ENCODE data around the gene TMEM33. TPM values are rescaled to one million over a fixed set of nuclear protein-coding genes. Genes with fewer than 3 reads are reported as not detected.
A peak's percentile ranks its signal among the peaks of the same experiment; 100 is the strongest.

TMEM33 gene
- total RNA-seq, 2 donors from 2014 or later, result 22.1 to 26.0 TPM

- intact Hi-C loops (cut with DNase I), result no loop called here
- Histone ChIP-seq H3K4me1 (no peaks in the 10 kb centered on the region), H3K36me3 (replicated peaks in 1 of 2; ENCODE audit: insufficient read depth in 1 of 2, low read depth in 2 of 2) (no peaks in the 10 kb centered on the region), H3K4me3 (no peak overlapping the region), H3K9me3 (no peaks in the 10 kb centered on the region), H3K27ac (no peak overlapping the region), H3K27me3 (no peaks in the 10 kb centered on the region)
- ATAC-seq (no peak), DNase-seq (no peak)
- TF ChIP-seq POLR2A (IDR thresholded peaks at IDR 0.05) (no peak), CTCF (IDR thresholded peaks at IDR 0.05) (no peak)
- 84 to 89% methylated on average over 4 of the region's 4 CpGs for WGBS, 2 donors
These were observed 7.3 kb upstream of the TMEM33 start for GRCh38 chr4:41927796-41928499.

- no peaks in the 10 kb centered on the region for H3K36me3 ChIP-seq (replicated peaks in 1 of 2; ENCODE audit: insufficient read depth in 1 of 2, low read depth in 2 of 2)
- no peak overlapping the region for H3K27ac ChIP-seq
- H3K27me3 ChIP-seq, result no peaks in the 10 kb centered on the region
- TF ChIP-seq CTCF (IDR thresholded peaks at IDR 0.05) (no peak), POLR2A (IDR thresholded peaks at IDR 0.05) (no peak)
- ATAC-seq, result no peak
- peaks cover 5% of the 10 kb centered on the region for H3K4me1 ChIP-seq
- no peaks in the 10 kb centered on the region for H3K9me3 ChIP-seq
- intact Hi-C loops (cut with DNase I), result no loop called here
- 73 to 74% methylated on average over 7 of the region's 7 CpGs for WGBS, 2 donors
- no peak overlapping the region for H3K4me3 ChIP-seq
- no peak for DNase-seq
These were observed 4.9 kb upstream of the TMEM33 start for GRCh38 chr4:41930139-41930831.

GRCh38 chr4:41932988-41933387 lies 2.2 kb upstream of the TMEM33 start:
- Histone ChIP-seq H3K4me1 (peaks cover 24% of the 10 kb centered on the region), H3K27me3 (no peaks in the 10 kb centered on the region), H3K27ac (no peak overlapping the region), H3K36me3 (replicated peaks in 1 of 2; ENCODE audit: insufficient read depth in 1 of 2, low read depth in 2 of 2) (no peaks in the 10 kb centered on the region), H3K4me3 (no peak overlapping the region), H3K9me3 (no peaks in the 10 kb centered on the region)
- DNase-seq, result no peak
- no peak for ATAC-seq
- TF ChIP-seq CTCF (IDR thresholded peaks at IDR 0.05) (no peak), POLR2A (IDR thresholded peaks at IDR 0.05) (no peak)
- intact Hi-C loops (cut with DNase I), result no loop called here
- WGBS, 2 donors, result 50 to 66% methylated on average over 3 of the region's 3 CpGs

- no peak for ATAC-seq
- peaks cover 27% of the 10 kb centered on the region for H3K4me1 ChIP-seq
- peak overlapping the region in 1 of 4 donors; percentile 87 for H3K27ac ChIP-seq
- no peak overlapping the region for H3K4me3 ChIP-seq
- 88 to 94% methylated on average over 10 of the region's 10 CpGs for WGBS, 2 donors
- no peaks in the 10 kb centered on the region for H3K27me3 ChIP-seq
- peak in 1 of 4 donors; percentile 22 for DNase-seq
- TF ChIP-seq CTCF (IDR thresholded peaks at IDR 0.05) (no peak), POLR2A (IDR thresholded peaks at IDR 0.05) (no peak)
- intact Hi-C loops (cut with DNase I), result no loop called here
- no peaks in the 10 kb centered on the region for H3K9me3 ChIP-seq
- no peaks in the 10 kb centered on the region for H3K36me3 ChIP-seq (replicated peaks in 1 of 2; ENCODE audit: insufficient read depth in 1 of 2, low read depth in 2 of 2)
These were observed 1.2 kb upstream of the TMEM33 start for GRCh38 chr4:41933997-41934503.
